ENCODE results near the gene SPATA31C2.

Gene SPATA31C2

GRCh38 chr9:88182501-88182900 lies 44.2 kb upstream of the SPATA31C2 start:
- Histone ChIP-seq H3K9me3 (ENCODE audit: severe bottlenecking) (no peaks in the 10 kb centered on the region), H3K27ac (ENCODE audit: poor library complexity, severe bottlenecking) (no peak overlapping the region), H3K36me3 (ENCODE audit: low read depth) (no peaks in the 10 kb centered on the region), H3K4me3 (ENCODE audit: severe bottlenecking) (no peak overlapping the region), H3K4me1 (ENCODE audit: insufficient read depth, poor library complexity, severe bottlenecking) (no peaks in the 10 kb centered on the region), H3K27me3 (ENCODE audit: insufficient read depth, poor library complexity, severe bottlenecking) (no peaks in the 10 kb centered on the region)
- TF ChIP-seq, protein P1, sequence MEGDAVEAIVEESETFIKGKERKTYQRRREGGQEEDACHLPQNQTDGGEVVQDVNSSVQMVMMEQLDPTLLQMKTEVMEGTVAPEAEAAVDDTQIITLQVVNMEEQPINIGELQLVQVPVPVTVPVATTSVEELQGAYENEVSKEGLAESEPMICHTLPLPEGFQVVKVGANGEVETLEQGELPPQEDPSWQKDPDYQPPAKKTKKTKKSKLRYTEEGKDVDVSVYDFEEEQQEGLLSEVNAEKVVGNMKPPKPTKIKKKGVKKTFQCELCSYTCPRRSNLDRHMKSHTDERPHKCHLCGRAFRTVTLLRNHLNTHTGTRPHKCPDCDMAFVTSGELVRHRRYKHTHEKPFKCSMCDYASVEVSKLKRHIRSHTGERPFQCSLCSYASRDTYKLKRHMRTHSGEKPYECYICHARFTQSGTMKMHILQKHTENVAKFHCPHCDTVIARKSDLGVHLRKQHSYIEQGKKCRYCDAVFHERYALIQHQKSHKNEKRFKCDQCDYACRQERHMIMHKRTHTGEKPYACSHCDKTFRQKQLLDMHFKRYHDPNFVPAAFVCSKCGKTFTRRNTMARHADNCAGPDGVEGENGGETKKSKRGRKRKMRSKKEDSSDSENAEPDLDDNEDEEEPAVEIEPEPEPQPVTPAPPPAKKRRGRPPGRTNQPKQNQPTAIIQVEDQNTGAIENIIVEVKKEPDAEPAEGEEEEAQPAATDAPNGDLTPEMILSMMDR (IDR thresholded peaks at IDR 0.05; ENCODE audit: poor library complexity, severe bottlenecking): no peak
- DNase-seq (ENCODE audit: low spot score): no peak
- ATAC-seq (ENCODE audit: low read depth): no peak

DNA sequence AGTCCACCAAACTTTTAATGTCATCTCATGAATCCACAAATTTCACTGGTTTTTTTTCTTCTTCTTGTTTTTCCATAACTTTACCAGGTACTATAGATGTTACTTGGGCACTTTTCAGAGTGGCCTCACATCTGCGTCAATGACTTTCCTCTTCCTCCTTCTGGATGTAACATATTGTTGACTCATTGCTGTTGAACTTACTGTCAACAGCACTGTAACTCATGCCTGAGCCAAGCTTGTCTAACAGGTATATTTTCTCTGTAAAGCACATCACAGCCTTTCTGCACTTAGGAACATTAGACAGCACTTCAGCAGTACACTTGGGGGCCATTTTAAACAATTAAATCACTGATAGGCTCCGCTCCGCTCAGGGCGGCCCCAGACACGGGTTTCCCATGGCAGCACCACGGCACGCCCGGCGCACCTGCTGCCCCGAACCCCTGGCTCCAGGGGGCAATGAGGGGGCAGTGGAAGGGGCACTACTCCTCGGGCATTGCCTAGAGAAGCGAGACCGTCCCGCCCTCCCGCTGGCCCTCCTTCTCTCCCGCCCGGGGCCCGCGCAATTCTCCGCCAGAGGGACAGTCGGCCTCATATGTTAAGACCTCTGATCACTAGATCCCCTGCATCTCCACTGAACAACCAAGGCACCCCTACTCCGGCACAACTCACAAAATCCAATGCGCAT lies 41.9 kb upstream of the SPATA31C2 start:
- Histone ChIP-seq H3K36me3 (ENCODE audit: low read depth) (no peaks in the 10 kb centered on the region), H3K4me3 (ENCODE audit: severe bottlenecking) (no peak overlapping the region), H3K27ac (ENCODE audit: poor library complexity, severe bottlenecking) (no peak overlapping the region), H3K27me3 (ENCODE audit: insufficient read depth, poor library complexity, severe bottlenecking) (no peaks in the 10 kb centered on the region), H3K4me1 (ENCODE audit: insufficient read depth, poor library complexity, severe bottlenecking) (no peaks in the 10 kb centered on the region), H3K9me3 (ENCODE audit: severe bottlenecking) (no peaks in the 10 kb centered on the region)
- no peak for DNase-seq (ENCODE audit: low spot score)
- ATAC-seq (ENCODE audit: low read depth): no peak
- TF ChIP-seq, protein P1 (IDR thresholded peaks at IDR 0.05; ENCODE audit: poor library complexity, severe bottlenecking): no peak

DNA sequence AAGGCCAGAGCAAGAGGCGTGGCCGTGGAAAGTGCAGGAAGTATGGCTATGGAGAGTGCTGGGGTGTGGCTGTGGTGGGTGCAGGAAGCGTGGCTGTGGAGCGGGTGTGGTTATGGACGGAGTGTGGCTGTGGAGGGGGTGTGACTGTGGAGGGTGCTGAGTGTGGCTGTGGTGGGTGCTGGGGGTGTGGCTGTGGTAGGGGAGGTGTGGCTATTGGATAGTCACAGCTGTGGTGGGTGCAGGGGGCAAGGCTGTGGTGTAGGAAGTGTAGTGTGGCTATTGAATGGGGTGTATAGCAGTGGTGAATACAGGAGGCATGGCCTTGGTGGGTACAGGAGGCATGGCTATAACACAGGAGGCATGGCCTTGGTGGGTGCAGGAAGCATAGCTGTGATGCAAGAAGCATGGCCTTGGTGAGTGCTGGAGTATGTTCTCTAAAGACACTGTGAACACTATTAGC lies 40.8 kb upstream of the SPATA31C2 start:
- Histone ChIP-seq H3K36me3 (ENCODE audit: low read depth) (no peaks in the 10 kb centered on the region), H3K4me3 (ENCODE audit: severe bottlenecking) (no peak overlapping the region), H3K27me3 (ENCODE audit: insufficient read depth, poor library complexity, severe bottlenecking) (no peaks in the 10 kb centered on the region), H3K27ac (ENCODE audit: poor library complexity, severe bottlenecking) (no peak overlapping the region), H3K9me3 (ENCODE audit: severe bottlenecking) (no peaks in the 10 kb centered on the region), H3K4me1 (ENCODE audit: insufficient read depth, poor library complexity, severe bottlenecking) (no peaks in the 10 kb centered on the region)
- DNase-seq (ENCODE audit: low spot score) (no peak), ATAC-seq (ENCODE audit: low read depth) (no peak)
- TF ChIP-seq, protein P1 (IDR thresholded peaks at IDR 0.05; ENCODE audit: poor library complexity, severe bottlenecking): no peak

- H3K4me3 ChIP-seq (ENCODE audit: severe bottlenecking): no peak overlapping the region
- TF ChIP-seq, protein P1 (IDR thresholded peaks at IDR 0.05; ENCODE audit: poor library complexity, severe bottlenecking): no peak
- H3K36me3 ChIP-seq (ENCODE audit: low read depth): no peaks in the 10 kb centered on the region
- no peak for DNase-seq (ENCODE audit: low spot score)
- no peaks in the 10 kb centered on the region for H3K4me1 ChIP-seq (ENCODE audit: insufficient read depth, poor library complexity, severe bottlenecking)
- ATAC-seq (ENCODE audit: low read depth): no peak
- H3K27ac ChIP-seq (ENCODE audit: poor library complexity, severe bottlenecking): no peak overlapping the region
- H3K27me3 ChIP-seq (ENCODE audit: insufficient read depth, poor library complexity, severe bottlenecking): no peaks in the 10 kb centered on the region
- no peaks in the 10 kb centered on the region for H3K9me3 ChIP-seq (ENCODE audit: severe bottlenecking)
These were observed 40.4 kb upstream of the SPATA31C2 start for GRCh38 chr9:88178641-88179040.

DNA sequence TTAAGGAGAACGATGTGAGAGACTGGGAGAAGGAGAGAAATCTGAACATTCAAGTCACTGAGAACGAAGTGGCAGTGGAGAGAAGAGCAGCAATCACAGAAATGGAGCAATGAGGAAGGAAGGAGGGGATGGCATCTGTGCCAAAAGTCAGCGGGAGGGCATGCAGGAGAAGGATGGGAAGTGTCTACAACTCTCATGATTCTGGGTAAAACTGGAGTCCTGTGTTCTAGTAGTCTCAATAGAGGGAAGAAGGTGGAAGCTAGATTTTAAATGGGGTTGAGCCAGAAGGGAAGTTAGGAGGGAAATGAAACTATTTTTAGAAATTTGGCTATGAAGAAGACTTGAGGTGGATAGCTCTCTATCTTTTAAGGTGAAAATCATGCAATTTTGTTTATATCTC lies 39.1 kb upstream of the SPATA31C2 start:
- ATAC-seq (ENCODE audit: low read depth) (no peak), DNase-seq (ENCODE audit: low spot score) (no peak)
- no peaks in the 10 kb centered on the region for H3K36me3 ChIP-seq (ENCODE audit: low read depth)
- no peak overlapping the region for H3K4me3 ChIP-seq (ENCODE audit: severe bottlenecking)
- no peaks in the 10 kb centered on the region for H3K27me3 ChIP-seq (ENCODE audit: insufficient read depth, poor library complexity, severe bottlenecking)
- no peak overlapping the region for H3K27ac ChIP-seq (ENCODE audit: poor library complexity, severe bottlenecking)
- no peaks in the 10 kb centered on the region for H3K9me3 ChIP-seq (ENCODE audit: severe bottlenecking)
- no peaks in the 10 kb centered on the region for H3K4me1 ChIP-seq (ENCODE audit: insufficient read depth, poor library complexity, severe bottlenecking)
- TF ChIP-seq, protein P1 (IDR thresholded peaks at IDR 0.05; ENCODE audit: poor library complexity, severe bottlenecking): no peak
